Measurements from ENCODE around the gene STK35. TPM values are rescaled to one million over a fixed set of nuclear protein-coding genes. Genes with fewer than 3 reads are reported as not detected.

The STK35 gene
- total and polyA plus RNA-seq, 2 experiments from 2014 or later = 14.2 to 22.9 TPM

DNA sequence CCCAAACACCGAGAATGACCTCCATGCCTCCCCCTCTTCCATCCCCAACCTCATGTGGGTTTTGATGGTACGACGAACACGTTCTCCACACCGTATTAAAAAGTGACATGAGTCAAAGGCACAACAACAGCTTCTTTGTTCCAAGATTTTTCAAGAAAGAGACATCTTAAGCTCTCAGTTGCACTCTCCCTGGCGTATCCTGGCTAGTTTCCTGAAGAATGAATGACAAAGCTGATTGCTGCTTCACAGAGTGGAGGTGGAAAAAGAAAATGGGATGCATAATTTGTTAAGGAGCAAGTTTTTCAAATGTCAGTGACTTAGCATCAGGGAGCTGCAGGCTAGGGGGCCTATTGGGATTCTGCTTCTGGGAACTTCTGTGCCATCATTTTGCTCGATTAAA, 95.5 kb downstream of the STK35 start:
- Histone ChIP-seq H3K9me3 (ENCODE audit: low read depth) (no peaks in the 10 kb centered on the region), H3K27ac (no peak overlapping the region), H3K36me3 (replicated peaks; ENCODE audit: insufficient read depth, low read depth) (no peaks in the 10 kb centered on the region), H3K4me2 (no peak overlapping the region), H3K4me1 (ENCODE audit: insufficient read depth) (no peaks in the 10 kb centered on the region), H4K20me1 (ENCODE audit: insufficient read depth, poor library complexity, severe bottlenecking) (no peaks in the 10 kb centered on the region), H3K4me3 (no peak overlapping the region), H3K27me3 (peaks cover 7% of the 10 kb centered on the region), H3K9me2 (replicated peaks; ENCODE audit: insufficient read depth) (no peaks in the 10 kb centered on the region), H2AFZ (no peak overlapping the region), H3K79me2 (no peaks in the 10 kb centered on the region)
- TF ChIP-seq EZH2 (IDR thresholded peaks at IDR 0.05; ENCODE audit: borderline replicate concordance) (no peak), EZH2phosphoT487 (IDR thresholded peaks at IDR 0.05; ENCODE audit: low read depth, severe bottlenecking, unreplicated experiment) (no peak)
- TF ChIP-seq, protein P1, sequence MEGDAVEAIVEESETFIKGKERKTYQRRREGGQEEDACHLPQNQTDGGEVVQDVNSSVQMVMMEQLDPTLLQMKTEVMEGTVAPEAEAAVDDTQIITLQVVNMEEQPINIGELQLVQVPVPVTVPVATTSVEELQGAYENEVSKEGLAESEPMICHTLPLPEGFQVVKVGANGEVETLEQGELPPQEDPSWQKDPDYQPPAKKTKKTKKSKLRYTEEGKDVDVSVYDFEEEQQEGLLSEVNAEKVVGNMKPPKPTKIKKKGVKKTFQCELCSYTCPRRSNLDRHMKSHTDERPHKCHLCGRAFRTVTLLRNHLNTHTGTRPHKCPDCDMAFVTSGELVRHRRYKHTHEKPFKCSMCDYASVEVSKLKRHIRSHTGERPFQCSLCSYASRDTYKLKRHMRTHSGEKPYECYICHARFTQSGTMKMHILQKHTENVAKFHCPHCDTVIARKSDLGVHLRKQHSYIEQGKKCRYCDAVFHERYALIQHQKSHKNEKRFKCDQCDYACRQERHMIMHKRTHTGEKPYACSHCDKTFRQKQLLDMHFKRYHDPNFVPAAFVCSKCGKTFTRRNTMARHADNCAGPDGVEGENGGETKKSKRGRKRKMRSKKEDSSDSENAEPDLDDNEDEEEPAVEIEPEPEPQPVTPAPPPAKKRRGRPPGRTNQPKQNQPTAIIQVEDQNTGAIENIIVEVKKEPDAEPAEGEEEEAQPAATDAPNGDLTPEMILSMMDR (IDR thresholded peaks at IDR 0.05; ENCODE audit: poor library complexity) = no peak
- WGBS (ENCODE audit: low lambda C conversion rate, missing lambda C conversion rate) = 76% methylated on average over 7 of the region's 7 CpGs
- no peak for DNase-seq (ENCODE audit: low spot score)

Small RNA genes lying within 50 kb of the gene (small RNA-seq; reads per million reads assigned to genes)
- gene RPL7P2 = not detected

Other genes starting within 250 kb of the STK35 start
- gene SIRPA, start 206.4 kb upstream of the STK35 start, total RNA-seq = 14.0 and 16.0 TPM in 2 replicates
- gene SIRPA, start 206.4 kb upstream of the STK35 start, polyA plus RNA-seq = 14.4 and 18.6 TPM in 2 replicates
- not detected in 2 replicates for gene PDYN, start 107.8 kb upstream of the STK35 start, total RNA-seq
- not detected in 2 replicates for gene PDYN, start 107.8 kb upstream of the STK35 start, polyA plus RNA-seq
- gene TGM3, start 194.2 kb downstream of the STK35 start, total RNA-seq = 0.23 TPM in 1 of 2 replicates, not detected in the other
- gene TGM3, start 194.2 kb downstream of the STK35 start, polyA plus RNA-seq = 0.15 TPM in 1 of 2 replicates, not detected in the other